ENCODE results near the gene TMEM235.
A peak's percentile ranks its signal among the peaks of the same experiment; 100 is the strongest.
"Not testable (repeated sequence)": the region's sequence is repeated elsewhere in the genome, so short reads cannot be mapped to it uniquely, and the experiment has no call there.

Gene TMEM235

GRCh38 chr17:78252111-78252634 is 20.7 kb downstream of the TMEM235 start:
- no peaks in the 10 kb centered on the region for H3K9me3 ChIP-seq (ENCODE audit: control insufficient read depth, insufficient read depth, low read depth, low read length)
- TF ChIP-seq, protein P1, sequence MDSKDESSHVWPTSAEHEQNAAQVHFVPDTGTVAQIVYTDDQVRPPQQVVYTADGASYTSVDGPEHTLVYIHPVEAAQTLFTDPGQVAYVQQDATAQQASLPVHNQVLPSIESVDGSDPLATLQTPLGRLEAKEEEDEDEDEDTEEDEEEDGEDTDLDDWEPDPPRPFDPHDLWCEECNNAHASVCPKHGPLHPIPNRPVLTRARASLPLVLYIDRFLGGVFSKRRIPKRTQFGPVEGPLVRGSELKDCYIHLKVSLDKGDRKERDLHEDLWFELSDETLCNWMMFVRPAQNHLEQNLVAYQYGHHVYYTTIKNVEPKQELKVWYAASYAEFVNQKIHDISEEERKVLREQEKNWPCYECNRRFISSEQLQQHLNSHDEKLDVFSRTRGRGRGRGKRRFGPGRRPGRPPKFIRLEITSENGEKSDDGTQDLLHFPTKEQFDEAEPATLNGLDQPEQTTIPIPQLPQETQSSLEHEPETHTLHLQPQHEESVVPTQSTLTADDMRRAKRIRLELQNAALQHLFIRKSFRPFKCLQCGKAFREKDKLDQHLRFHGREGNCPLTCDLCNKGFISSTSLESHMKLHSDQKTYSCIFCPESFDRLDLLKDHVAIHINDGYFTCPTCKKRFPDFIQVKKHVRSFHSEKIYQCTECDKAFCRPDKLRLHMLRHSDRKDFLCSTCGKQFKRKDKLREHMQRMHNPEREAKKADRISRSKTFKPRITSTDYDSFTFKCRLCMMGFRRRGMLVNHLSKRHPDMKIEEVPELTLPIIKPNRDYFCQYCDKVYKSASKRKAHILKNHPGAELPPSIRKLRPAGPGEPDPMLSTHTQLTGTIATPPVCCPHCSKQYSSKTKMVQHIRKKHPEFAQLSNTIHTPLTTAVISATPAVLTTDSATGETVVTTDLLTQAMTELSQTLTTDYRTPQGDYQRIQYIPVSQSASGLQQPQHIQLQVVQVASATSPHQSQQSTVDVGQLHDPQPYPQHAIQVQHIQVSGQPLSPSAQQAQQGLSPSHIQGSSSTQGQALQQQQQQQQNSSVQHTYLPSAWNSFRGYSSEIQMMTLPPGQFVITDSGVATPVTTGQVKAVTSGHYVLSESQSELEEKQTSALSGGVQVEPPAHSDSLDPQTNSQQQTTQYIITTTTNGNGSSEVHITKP (tag by site-specific recombination; IDR thresholded peaks at IDR 0.05), result peak; percentile 69
- no peak for TF ChIP-seq MZF1 (tag by site-specific recombination; IDR thresholded peaks at IDR 0.05; ENCODE audit: borderline replicate concordance)
- H3K4me3 ChIP-seq (ENCODE audit: low read depth, low read length), result no peak overlapping the region
- ChIA-PET POLR2A (interaction anchor here (1.0 to 1.7 kb wide), 3 partner anchors 47 to 66 kb away, joined by 3 to 5 read pairs (median 4); partner anchors contain the start of genes AFMID and TK1), CTCF (interaction anchor here (0.6 to 6.1 kb wide), 17 partner anchors 15 to 186 kb away, joined by 3 to 60 read pairs (median 13); no protein-coding TSS in a partner anchor)
- no peak overlapping the region for H3K27ac ChIP-seq (ENCODE audit: extremely low read depth, low read depth, low read length)
- no peaks in the 10 kb centered on the region for H3K36me3 ChIP-seq (ENCODE audit: control insufficient read depth in 2 of 2, insufficient read depth in 1 of 2, low read length in 2 of 2)
- H3K4me1 ChIP-seq (ENCODE audit: control insufficient read depth, insufficient read depth, low read length), result no peaks in the 10 kb centered on the region

- no peaks in the 10 kb centered on the region for H3K36me3 ChIP-seq (ENCODE audit: control insufficient read depth in 2 of 2, insufficient read depth in 1 of 2, low read length in 2 of 2)
- ChIA-PET POLR2A (interaction anchor here (0.6 kb wide), 1 partner anchor 49 kb away, joined by 5 read pairs; no protein-coding TSS in a partner anchor), CTCF (interaction anchor here (0.7 to 6.1 kb wide), 7 partner anchors 16 to 192 kb away, joined by 3 to 60 read pairs (median 4); no protein-coding TSS in a partner anchor)
- TF ChIP-seq ZNF324 (tag by site-specific recombination; IDR thresholded peaks at IDR 0.05) (no peak), ZBTB48 (tag by site-specific recombination; IDR thresholded peaks at IDR 0.05) (0 out of 2 replicates have a peak, but pooled peaks have one; percentile 33), ZNF639 (tag by site-specific recombination; IDR thresholded peaks at IDR 0.05) (no peak), ZBTB17 (tag by site-specific recombination; IDR thresholded peaks at IDR 0.05) (no peak), ZBTB26 (tag by site-specific recombination; optimal IDR thresholded peaks at IDR 0.05) (no peak), ZEB2 (tag by site-specific recombination; IDR thresholded peaks at IDR 0.05) (0 out of 2 replicates have a peak, but pooled peaks have one; percentile 22), SCRT2 (tag by site-specific recombination; IDR thresholded peaks at IDR 0.05) (peak; percentile 83), ZBTB1 (tag by site-specific recombination; IDR thresholded peaks at IDR 0.05) (no peak), ZNF658 (tag by site-specific recombination; IDR thresholded peaks at IDR 0.05) (no peak), ZNF555 (tag by site-specific recombination; conservative IDR thresholded peaks at IDR 0.05) (no peak), IKZF3 (tag by site-specific recombination; IDR thresholded peaks at IDR 0.05) (no peak), ZNF600 (tag by site-specific recombination; IDR thresholded peaks at IDR 0.05) (no peak), ZNF76 (tag by site-specific recombination; IDR thresholded peaks at IDR 0.05; ENCODE audit: borderline replicate concordance, low read depth) (no peak), ZNF239 (tag by site-specific recombination; IDR thresholded peaks at IDR 0.05) (no peak), ZFHX2 (tag by site-specific recombination; conservative IDR thresholded peaks at IDR 0.05) (no peak), SCRT1 (tag by site-specific recombination; IDR thresholded peaks at IDR 0.05; ENCODE audit: borderline replicate concordance) (peak; percentile 52), HOXC10 (CRISPR knock-in tag; IDR thresholded peaks at IDR 0.05) (no peak), ZNF2 (tag by site-specific recombination; IDR thresholded peaks at IDR 0.05) (no peak)
- no peaks in the 10 kb centered on the region for H3K9me3 ChIP-seq (ENCODE audit: control insufficient read depth, insufficient read depth, low read depth, low read length)
- H3K27ac ChIP-seq (ENCODE audit: extremely low read depth, low read depth, low read length), result no peak overlapping the region
- no peaks in the 10 kb centered on the region for H3K4me1 ChIP-seq (ENCODE audit: control insufficient read depth, insufficient read depth, low read length)
- no peak overlapping the region for H3K4me3 ChIP-seq (ENCODE audit: low read depth, low read length)
Observed at GRCh38 chr17:78252701-78253635, 21.5 kb downstream of the TMEM235 start.

DNA sequence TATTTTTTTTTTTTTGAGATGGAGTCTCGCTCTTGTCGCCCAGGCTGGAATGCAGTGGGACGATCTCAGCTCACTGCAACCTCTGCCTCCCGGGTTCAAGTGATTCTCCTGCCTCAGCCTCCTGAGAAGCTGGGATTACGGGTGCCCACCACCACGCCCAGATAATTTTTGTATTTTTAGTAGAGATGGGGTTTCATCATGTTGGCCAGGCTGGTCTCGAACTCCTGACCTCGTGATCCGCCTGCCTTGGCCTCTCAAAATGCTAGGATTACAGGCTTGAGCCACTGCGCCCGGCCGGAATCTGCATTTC is 22.2 kb downstream of the TMEM235 start:
- Histone ChIP-seq H3K27ac (ENCODE audit: extremely low read depth, low read depth, low read length) (peak overlapping the region; percentile 84; the same call in 1 of the 2 replicates), H3K4me3 (ENCODE audit: low read depth, low read length) (peak overlapping the region; percentile 79)
- H3K36me3 ChIP-seq (ENCODE audit: control insufficient read depth in 2 of 2, insufficient read depth in 1 of 2, low read length in 2 of 2); H3K9me3 ChIP-seq (ENCODE audit: control insufficient read depth, insufficient read depth, low read depth, low read length); H3K4me1 ChIP-seq (ENCODE audit: control insufficient read depth, insufficient read depth, low read length): not testable (repeated sequence)
- ChIA-PET CTCF (interaction anchor here (0.7 to 4.9 kb wide), 7 partner anchors 28 to 192 kb away, joined by 3 to 44 read pairs (median 4); no protein-coding TSS in a partner anchor), POLR2A (interaction anchor here (0.6 kb wide), 1 partner anchor 50 kb away, joined by 5 read pairs; no protein-coding TSS in a partner anchor)

All from HEK293 (cell line).